ENCODE data around the gene RSF1.

Gene RSF1

DNA sequence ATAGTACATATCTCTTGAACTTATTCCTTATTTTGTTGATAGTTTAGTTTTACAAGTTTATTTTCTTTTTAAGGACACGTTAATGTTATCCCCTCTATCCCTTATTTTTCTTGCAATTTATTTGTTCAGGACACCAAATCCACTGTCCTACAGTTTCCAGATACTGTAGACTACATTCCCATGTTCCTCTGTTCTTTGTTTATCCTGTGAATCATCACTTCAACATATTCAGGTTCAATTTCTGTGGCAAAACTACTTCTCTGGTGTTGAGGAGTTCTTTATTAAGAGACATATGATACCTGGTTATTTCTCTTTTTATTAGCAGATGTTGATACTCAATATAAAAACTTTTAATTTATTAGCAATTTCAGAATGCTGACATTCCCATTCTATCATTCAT lies 110.2 kb downstream of the RSF1 start:
- Histone ChIP-seq H3K4me1 (ENCODE audit: control insufficient read depth, insufficient read depth, low read length) (peaks cover 8% of the 10 kb centered on the region), H3K27me3 (replicated peaks; ENCODE audit: control insufficient read depth, insufficient read depth, low read length) (no peaks in the 10 kb centered on the region), H3K4me3 (ENCODE audit: low read length) (no peak overlapping the region), H3K36me3 (ENCODE audit: control insufficient read depth, insufficient read depth, low read length, severe bottlenecking) (no peaks in the 10 kb centered on the region), H3K9me3 (ENCODE audit: control insufficient read depth, low read length) (no peaks in the 10 kb centered on the region), H3K9ac (ENCODE audit: low read length) (no peak overlapping the region)
- DNase-seq (ENCODE audit: low read depth), result peak; percentile 47

DNA sequence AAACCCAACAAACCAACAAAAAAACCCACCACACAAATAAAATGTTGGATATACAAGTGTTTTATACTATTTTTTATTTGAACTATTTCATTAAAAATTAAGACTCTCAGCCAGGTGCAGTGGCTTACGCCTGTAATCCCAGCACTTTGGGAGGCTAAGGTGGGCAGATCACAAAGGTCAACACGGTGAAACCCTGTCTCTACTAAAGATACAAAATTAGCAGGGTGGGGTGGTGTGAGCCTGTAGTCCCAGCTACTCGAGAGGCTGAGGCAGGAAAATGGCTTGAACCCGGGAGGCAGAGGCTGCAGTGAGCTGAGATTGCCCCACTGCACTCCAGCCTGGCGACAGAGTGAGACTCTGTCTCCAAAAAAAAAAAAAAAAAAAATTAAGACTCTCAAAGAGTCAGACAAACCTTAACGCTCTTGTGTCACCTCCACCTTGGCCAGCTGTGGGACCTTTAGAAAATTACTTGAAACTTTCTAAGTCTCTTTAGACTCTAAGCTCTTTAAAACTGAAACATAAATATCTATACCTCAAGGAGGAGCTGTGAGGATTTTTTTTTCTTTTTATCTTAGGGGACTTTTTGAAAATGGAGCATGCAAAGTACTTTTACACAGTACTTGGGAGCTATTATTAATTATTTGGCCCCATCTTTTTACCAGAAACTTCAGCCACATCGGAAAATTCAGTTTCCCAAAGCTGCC lies 114.5 kb downstream of the RSF1 start:
- Histone ChIP-seq H3K27me3 (replicated peaks; ENCODE audit: control insufficient read depth, insufficient read depth, low read length) (no peaks in the 10 kb centered on the region), H3K36me3 (ENCODE audit: control insufficient read depth, insufficient read depth, low read length, severe bottlenecking) (peaks cover 27% of the 10 kb centered on the region), H3K4me3 (ENCODE audit: low read length) (no peak overlapping the region), H3K9me3 (ENCODE audit: control insufficient read depth, low read length) (no peaks in the 10 kb centered on the region), H3K4me1 (ENCODE audit: control insufficient read depth, insufficient read depth, low read length) (peaks cover 3% of the 10 kb centered on the region), H3K9ac (ENCODE audit: low read length) (no peak overlapping the region)
- DNase-seq (ENCODE audit: low read depth), result no peak

DNA sequence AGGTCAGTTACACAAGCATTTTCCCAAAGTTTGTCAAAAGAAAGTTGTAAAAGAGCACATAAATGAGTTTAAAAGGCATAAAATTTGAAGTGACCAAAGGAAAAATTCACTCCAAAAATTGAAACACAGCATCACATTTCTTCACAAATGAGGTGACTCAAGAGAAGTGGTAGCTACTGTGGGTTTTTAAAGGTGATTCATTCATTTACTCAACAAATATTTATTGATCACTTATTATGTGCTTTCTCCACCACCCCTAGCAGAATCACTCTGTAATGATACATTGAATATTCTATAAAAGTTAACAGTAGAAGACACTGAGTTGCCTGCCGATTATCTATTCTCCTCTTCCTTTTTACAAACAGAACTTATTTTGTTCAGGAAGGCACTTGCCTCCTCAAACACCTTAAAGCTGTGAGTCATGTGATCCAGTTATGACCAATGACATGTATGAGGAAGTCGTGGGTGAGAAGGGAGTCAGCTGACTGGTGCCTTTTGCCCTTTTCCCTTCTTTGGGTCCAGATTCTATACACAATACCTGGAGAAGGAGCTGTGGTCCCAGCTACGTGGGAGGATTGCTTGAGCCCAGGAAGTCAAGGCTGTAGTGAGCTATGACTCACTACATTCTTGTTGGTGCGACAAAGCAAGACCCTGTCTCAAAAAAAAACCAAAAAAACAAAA lies 115.2 kb downstream of the RSF1 start:
- Histone ChIP-seq H3K9me3 (ENCODE audit: control insufficient read depth, low read length) (no peaks in the 10 kb centered on the region), H3K9ac (ENCODE audit: low read length) (no peak overlapping the region), H3K27me3 (replicated peaks; ENCODE audit: control insufficient read depth, insufficient read depth, low read length) (no peaks in the 10 kb centered on the region), H3K4me1 (ENCODE audit: control insufficient read depth, insufficient read depth, low read length) (peaks cover 3% of the 10 kb centered on the region), H3K4me3 (ENCODE audit: low read length) (no peak overlapping the region), H3K36me3 (ENCODE audit: control insufficient read depth, insufficient read depth, low read length, severe bottlenecking) (peaks cover 29% of the 10 kb centered on the region)
- DNase-seq (ENCODE audit: low read depth), result peak; percentile 9

DNA sequence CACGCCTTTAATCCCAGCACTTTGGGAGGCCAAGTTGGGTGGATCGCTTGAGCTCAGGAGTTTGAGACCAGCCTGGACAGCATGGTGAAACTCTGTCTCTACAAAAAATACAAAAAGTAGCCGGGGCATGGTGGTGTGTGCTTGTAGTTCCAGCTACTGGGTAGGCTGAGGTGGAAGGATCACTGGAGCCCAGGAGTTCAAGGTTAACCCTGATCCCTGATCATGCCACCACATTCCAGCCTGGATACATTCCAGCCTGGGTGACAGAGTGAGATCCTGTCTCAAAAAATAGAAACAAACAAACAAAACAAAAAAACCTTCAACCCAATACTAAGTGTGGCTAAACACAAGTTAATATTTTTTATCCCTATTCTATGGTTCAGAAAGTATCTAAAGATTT lies 116.5 kb downstream of the RSF1 start:
- Histone ChIP-seq H3K9ac (ENCODE audit: low read length) (no peak overlapping the region), H3K4me1 (ENCODE audit: control insufficient read depth, insufficient read depth, low read length) (peaks cover 3% of the 10 kb centered on the region), H3K27me3 (replicated peaks; ENCODE audit: control insufficient read depth, insufficient read depth, low read length) (no peaks in the 10 kb centered on the region), H3K9me3 (ENCODE audit: control insufficient read depth, low read length) (no peaks in the 10 kb centered on the region), H3K36me3 (ENCODE audit: control insufficient read depth, insufficient read depth, low read length, severe bottlenecking) (peaks cover 29% of the 10 kb centered on the region), H3K4me3 (ENCODE audit: low read length) (no peak overlapping the region)
- DNase-seq (ENCODE audit: low read depth), result no peak

DNA sequence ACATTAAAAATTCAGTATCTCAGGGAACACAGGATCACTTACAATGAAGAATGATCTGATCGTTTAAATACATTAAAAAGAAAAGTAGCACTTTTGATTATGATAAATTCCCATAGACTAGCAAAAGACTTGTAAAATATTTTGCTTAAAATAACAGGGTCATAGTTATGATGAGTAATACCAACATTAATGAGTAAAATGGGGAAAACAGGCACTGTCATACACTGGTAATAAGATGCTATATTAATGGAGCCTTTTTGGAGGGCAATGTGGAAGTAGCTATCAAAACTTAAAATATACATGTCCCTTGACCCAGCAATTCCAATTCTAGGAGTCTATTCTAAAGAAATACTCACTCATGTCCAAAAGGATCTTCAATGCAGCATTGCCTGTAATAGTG lies 121.1 kb downstream of the RSF1 start:
- Histone ChIP-seq H3K27me3 (replicated peaks; ENCODE audit: control insufficient read depth, insufficient read depth, low read length) (no peaks in the 10 kb centered on the region), H3K4me1 (ENCODE audit: control insufficient read depth, insufficient read depth, low read length) (no peaks in the 10 kb centered on the region), H3K36me3 (ENCODE audit: control insufficient read depth, insufficient read depth, low read length, severe bottlenecking) (peaks cover 61% of the 10 kb centered on the region), H3K4me3 (ENCODE audit: low read length) (no peak overlapping the region), H3K9ac (ENCODE audit: low read length) (no peak overlapping the region), H3K9me3 (ENCODE audit: control insufficient read depth, low read length) (no peaks in the 10 kb centered on the region)
- no peak for DNase-seq (ENCODE audit: low read depth)

DNA sequence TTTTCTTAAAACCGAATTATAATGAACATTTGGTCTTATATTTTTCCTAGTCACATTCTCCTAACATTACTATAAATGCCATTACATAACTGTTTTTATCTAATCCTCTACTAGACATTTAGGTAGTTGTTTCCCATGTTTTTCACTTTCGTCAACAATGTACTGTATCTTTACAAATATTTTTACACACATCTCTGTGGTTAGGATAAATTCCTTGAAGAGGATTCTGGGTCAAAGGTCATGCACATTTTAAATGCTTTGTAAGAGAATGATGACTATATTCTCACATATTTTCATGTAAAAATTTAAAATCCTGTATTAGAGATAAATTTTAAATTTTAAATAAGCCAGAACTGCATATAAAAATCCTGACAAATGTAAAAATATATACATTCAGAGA lies 121.6 kb downstream of the RSF1 start:
- no peak overlapping the region for H3K9ac ChIP-seq (ENCODE audit: low read length)
- H3K27me3 ChIP-seq (replicated peaks; ENCODE audit: control insufficient read depth, insufficient read depth, low read length), result no peaks in the 10 kb centered on the region
- H3K4me3 ChIP-seq (ENCODE audit: low read length), result no peak overlapping the region
- no peaks in the 10 kb centered on the region for H3K9me3 ChIP-seq (ENCODE audit: control insufficient read depth, low read length)
- peaks cover 55% of the 10 kb centered on the region for H3K36me3 ChIP-seq (ENCODE audit: control insufficient read depth, insufficient read depth, low read length, severe bottlenecking)
- no peaks in the 10 kb centered on the region for H3K4me1 ChIP-seq (ENCODE audit: control insufficient read depth, insufficient read depth, low read length)
- no peak for DNase-seq (ENCODE audit: low read depth)

DNA sequence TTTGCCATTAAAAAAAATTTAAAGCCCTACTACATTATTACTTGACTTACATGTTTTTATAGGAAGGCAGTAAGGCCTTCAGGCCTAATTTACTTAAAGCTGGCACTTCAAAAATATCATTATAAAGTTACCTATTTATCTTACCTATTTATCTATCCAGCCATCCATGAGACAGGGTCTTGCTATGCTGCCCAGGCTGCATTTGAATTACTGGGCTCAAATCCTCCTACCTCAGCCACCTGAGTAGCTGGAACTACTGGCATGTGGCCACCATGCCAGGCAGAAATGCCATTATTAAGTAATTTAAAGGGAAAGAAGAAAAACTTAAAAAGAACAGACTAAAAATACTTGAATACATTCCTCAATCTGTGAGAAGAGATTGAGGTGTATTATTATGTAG lies 122.7 kb downstream of the RSF1 start:
- Histone ChIP-seq H3K9me3 (ENCODE audit: control insufficient read depth, low read length) (no peaks in the 10 kb centered on the region), H3K4me3 (ENCODE audit: low read length) (no peak overlapping the region), H3K27me3 (replicated peaks; ENCODE audit: control insufficient read depth, insufficient read depth, low read length) (no peaks in the 10 kb centered on the region), H3K9ac (ENCODE audit: low read length) (no peak overlapping the region), H3K4me1 (ENCODE audit: control insufficient read depth, insufficient read depth, low read length) (no peaks in the 10 kb centered on the region), H3K36me3 (ENCODE audit: control insufficient read depth, insufficient read depth, low read length, severe bottlenecking) (peaks cover 53% of the 10 kb centered on the region)
- no peak for DNase-seq (ENCODE audit: low read depth)

GRCh38 chr11:77695417-77695816 lies 125.1 kb downstream of the RSF1 start:
- H3K9ac ChIP-seq (ENCODE audit: low read length), result no peak overlapping the region
- H3K9me3 ChIP-seq (ENCODE audit: control insufficient read depth, low read length), result no peaks in the 10 kb centered on the region
- no peaks in the 10 kb centered on the region for H3K27me3 ChIP-seq (replicated peaks; ENCODE audit: control insufficient read depth, insufficient read depth, low read length)
- H3K36me3 ChIP-seq (ENCODE audit: control insufficient read depth, insufficient read depth, low read length, severe bottlenecking), result peaks cover 54% of the 10 kb centered on the region
- DNase-seq (ENCODE audit: low read depth), result no peak
- no peaks in the 10 kb centered on the region for H3K4me1 ChIP-seq (ENCODE audit: control insufficient read depth, insufficient read depth, low read length)
- no peak overlapping the region for H3K4me3 ChIP-seq (ENCODE audit: low read length)

DNA sequence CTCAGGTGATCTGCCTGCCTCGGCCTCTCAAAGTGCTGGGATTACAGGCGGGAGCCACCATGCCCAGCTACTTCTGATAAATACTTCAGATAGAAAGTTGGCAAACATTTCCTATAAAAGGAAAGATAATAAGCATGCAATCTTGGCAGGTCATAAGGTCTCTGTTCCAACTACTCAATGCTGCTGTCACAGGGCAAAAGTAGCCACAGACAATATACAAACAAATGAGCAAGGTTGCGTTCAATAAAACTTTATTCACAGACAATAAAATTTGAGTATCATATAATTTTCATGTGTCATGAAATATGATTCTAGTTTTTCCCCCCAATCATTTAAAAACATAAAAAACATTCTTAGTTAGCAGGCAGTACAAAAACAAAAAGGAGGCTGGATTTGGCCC lies 129.9 kb downstream of the RSF1 start:
- Histone ChIP-seq H3K36me3 (ENCODE audit: control insufficient read depth, insufficient read depth, low read length, severe bottlenecking) (peaks cover 71% of the 10 kb centered on the region), H3K9ac (ENCODE audit: low read length) (no peak overlapping the region), H3K4me3 (ENCODE audit: low read length) (no peak overlapping the region), H3K27me3 (replicated peaks; ENCODE audit: control insufficient read depth, insufficient read depth, low read length) (no peaks in the 10 kb centered on the region), H3K4me1 (ENCODE audit: control insufficient read depth, insufficient read depth, low read length) (no peaks in the 10 kb centered on the region), H3K9me3 (ENCODE audit: control insufficient read depth, low read length) (no peaks in the 10 kb centered on the region)
- no peak for DNase-seq (ENCODE audit: low read depth)

DNA sequence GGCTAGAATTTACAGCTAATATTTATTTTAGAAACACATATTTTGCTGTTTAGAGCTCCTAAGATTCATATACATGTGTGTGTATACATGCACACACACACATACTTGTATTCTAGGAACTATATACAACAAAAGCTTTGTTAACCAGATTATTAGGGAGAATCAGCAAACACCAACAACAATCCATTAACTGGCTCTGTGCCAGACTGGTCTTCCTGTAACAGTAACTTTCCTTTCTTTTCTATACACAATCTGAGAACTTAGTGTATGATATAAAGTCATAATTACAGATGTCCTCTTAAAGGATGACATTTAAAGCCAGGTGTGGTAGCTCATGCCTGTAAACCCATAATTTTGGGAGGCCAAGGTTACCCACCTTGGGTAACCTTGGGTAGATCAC lies 133.4 kb downstream of the RSF1 start:
- H3K36me3 ChIP-seq (ENCODE audit: control insufficient read depth, insufficient read depth, low read length, severe bottlenecking), result peaks cover 92% of the 10 kb centered on the region
- no peaks in the 10 kb centered on the region for H3K9me3 ChIP-seq (ENCODE audit: control insufficient read depth, low read length)
- DNase-seq (ENCODE audit: low read depth), result no peak
- H3K9ac ChIP-seq (ENCODE audit: low read length), result no peak overlapping the region
- no peak overlapping the region for H3K4me3 ChIP-seq (ENCODE audit: low read length)
- H3K27me3 ChIP-seq (replicated peaks; ENCODE audit: control insufficient read depth, insufficient read depth, low read length), result no peaks in the 10 kb centered on the region
- H3K4me1 ChIP-seq (ENCODE audit: control insufficient read depth, insufficient read depth, low read length), result no peaks in the 10 kb centered on the region

DNA sequence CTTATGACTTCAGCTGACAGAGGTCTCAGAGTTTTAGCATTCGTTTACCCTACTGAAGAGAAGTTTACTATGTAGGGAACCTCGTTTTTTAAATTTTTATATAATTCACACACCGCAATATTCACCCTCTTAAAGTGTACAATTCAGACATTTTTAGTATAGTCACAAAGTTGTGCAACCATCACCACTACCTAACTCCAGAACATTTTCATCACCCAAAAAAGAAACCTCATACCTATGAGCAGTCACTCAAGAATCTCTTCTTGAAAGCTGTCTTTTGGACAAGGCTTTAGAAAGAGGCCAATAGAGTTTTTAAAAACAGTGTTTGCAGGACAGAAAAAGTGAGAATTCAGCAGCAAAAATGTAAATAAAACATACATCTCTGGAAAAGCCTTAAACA lies 143.4 kb downstream of the RSF1 start:
- Histone ChIP-seq H3K4me1 (ENCODE audit: control insufficient read depth, insufficient read depth, low read length) (peaks cover 17% of the 10 kb centered on the region), H3K9me3 (ENCODE audit: control insufficient read depth, low read length) (no peaks in the 10 kb centered on the region), H3K36me3 (ENCODE audit: control insufficient read depth, insufficient read depth, low read length, severe bottlenecking) (peaks cover 87% of the 10 kb centered on the region), H3K27me3 (replicated peaks; ENCODE audit: control insufficient read depth, insufficient read depth, low read length) (no peaks in the 10 kb centered on the region), H3K9ac (ENCODE audit: low read length) (no peak overlapping the region), H3K4me3 (ENCODE audit: low read length) (no peak overlapping the region)
- DNase-seq (ENCODE audit: low read depth), result peak; percentile 61

GRCh38 chr11:77672264-77672663 lies 148.3 kb downstream of the RSF1 start:
- Histone ChIP-seq H3K36me3 (ENCODE audit: control insufficient read depth, insufficient read depth, low read length, severe bottlenecking) (peaks cover 81% of the 10 kb centered on the region), H3K4me3 (ENCODE audit: low read length) (no peak overlapping the region), H3K27me3 (replicated peaks; ENCODE audit: control insufficient read depth, insufficient read depth, low read length) (no peaks in the 10 kb centered on the region), H3K9me3 (ENCODE audit: control insufficient read depth, low read length) (no peaks in the 10 kb centered on the region), H3K4me1 (ENCODE audit: control insufficient read depth, insufficient read depth, low read length) (peaks cover 19% of the 10 kb centered on the region), H3K9ac (ENCODE audit: low read length) (no peak overlapping the region)
- peak; percentile 84 for DNase-seq (ENCODE audit: low read depth)
